GM19193 (cell line): ENCODE measurements around the gene MAMDC4.

Experiments used
- POLR2A ChIP-seq: IDR thresholded peaks from 4 replicates; pipeline ENCODE4 v1.6.1; 2011; ENCODE audit not compliant: insufficient read depth, insufficient read length; ENCODE audit errors: extremely low read depth

The MAMDC4 gene

GRCh38 chr9:136821826-136822544 lies 30.2 kb upstream of the MAMDC4 start:
- no peak for TF ChIP-seq POLR2A

- no peak for TF ChIP-seq POLR2A
These were observed 28.8 kb upstream of the MAMDC4 start for GRCh38 chr9:136823136-136824046.

- no peak for TF ChIP-seq POLR2A
These were observed 27.5 kb upstream of the MAMDC4 start for GRCh38 chr9:136824496-136825225.

- TF ChIP-seq POLR2A, result no peak
These were observed 26.6 kb upstream of the MAMDC4 start for GRCh38 chr9:136825295-136826187.

GRCh38 chr9:136826188-136826541 lies 26.0 kb upstream of the MAMDC4 start:
- TF ChIP-seq POLR2A, result no peak

GRCh38 chr9:136826703-136827582 lies 25.2 kb upstream of the MAMDC4 start:
- no peak for TF ChIP-seq POLR2A

- TF ChIP-seq POLR2A, result no peak
These were observed 24.2 kb upstream of the MAMDC4 start for GRCh38 chr9:136827794-136828473.

- no peak for TF ChIP-seq POLR2A
These were observed 23.5 kb upstream of the MAMDC4 start for GRCh38 chr9:136828474-136829140.

GRCh38 chr9:136829412-136829811 lies 22.7 kb upstream of the MAMDC4 start:
- TF ChIP-seq POLR2A, result no peak

- TF ChIP-seq POLR2A, result no peak
These were observed 21.9 kb upstream of the MAMDC4 start for GRCh38 chr9:136829981-136830885.

- no peak for TF ChIP-seq POLR2A
These were observed 21.0 kb upstream of the MAMDC4 start for GRCh38 chr9:136831002-136831719.
